ENCODE data around the gene RPA3. TPM values are rescaled to one million over a fixed set of nuclear protein-coding genes. Genes with fewer than 3 reads are reported as not detected.
"Not testable (repeated sequence)": the region's sequence is repeated elsewhere in the genome, so short reads cannot be mapped to it uniquely, and the experiment has no call there.

Gene RPA3
- polyA plus RNA-seq, 1 experiment: 9.2 TPM

GRCh38 chr7:7667187-7667586 is 51.2 kb downstream of the RPA3 start:
- ChIA-PET POLR2A (no interaction called here), CTCF (interaction anchor here (1.4 kb wide), 1 partner anchor 523 kb away, joined by 4 read pairs; no protein-coding TSS in a partner anchor)
- H3K4me3 ChIP-seq (ENCODE audit: low read depth, low read length): no peak overlapping the region
- no peak for TF ChIP-seq CTCF (IDR thresholded peaks at IDR 0.05; ENCODE audit: insufficient read depth, low read depth, low read length)
- no peaks in the 10 kb centered on the region for H3K27me3 ChIP-seq (ENCODE audit: control insufficient read depth, insufficient read depth, low read length)
- H3K36me3 ChIP-seq (ENCODE audit: control insufficient read depth, insufficient read depth, low read length): no peaks in the 10 kb centered on the region
- no peak for DNase-seq (ENCODE audit: low read depth)

- ChIA-PET CTCF (interaction anchor here (0.6 kb wide), 1 partner anchor 561 kb away, joined by 4 read pairs; no protein-coding TSS in a partner anchor), POLR2A (no interaction called here)
- Histone ChIP-seq H3K4me3 (ENCODE audit: low read depth, low read length) (no peak overlapping the region), H3K36me3 (ENCODE audit: control insufficient read depth, insufficient read depth, low read length) (no peaks in the 10 kb centered on the region), H3K27me3 (ENCODE audit: control insufficient read depth, insufficient read depth, low read length) (no peaks in the 10 kb centered on the region)
- TF ChIP-seq CTCF (IDR thresholded peaks at IDR 0.05; ENCODE audit: insufficient read depth, low read depth, low read length): no peak
- no peak for DNase-seq (ENCODE audit: low read depth)
Measured at GRCh38 chr7:7665031-7665430, 53.4 kb downstream of the RPA3 start.

GRCh38 chr7:7664291-7664690 is 54.1 kb downstream of the RPA3 start:
- ChIA-PET POLR2A (no interaction called here), CTCF (no interaction called here)
- no peak for TF ChIP-seq CTCF (IDR thresholded peaks at IDR 0.05; ENCODE audit: insufficient read depth, low read depth, low read length)
- no peaks in the 10 kb centered on the region for H3K36me3 ChIP-seq (ENCODE audit: control insufficient read depth, insufficient read depth, low read length)
- no peaks in the 10 kb centered on the region for H3K27me3 ChIP-seq (ENCODE audit: control insufficient read depth, insufficient read depth, low read length)
- no peak for DNase-seq (ENCODE audit: low read depth)
- no peak overlapping the region for H3K4me3 ChIP-seq (ENCODE audit: low read depth, low read length)

GRCh38 chr7:7662527-7662926 is 55.9 kb downstream of the RPA3 start:
- no peaks in the 10 kb centered on the region for H3K36me3 ChIP-seq (ENCODE audit: control insufficient read depth, insufficient read depth, low read length)
- H3K27me3 ChIP-seq (ENCODE audit: control insufficient read depth, insufficient read depth, low read length): no peaks in the 10 kb centered on the region
- no peak for DNase-seq (ENCODE audit: low read depth)
- POLR2A ChIA-PET: no interaction called here
- H3K4me3 ChIP-seq (ENCODE audit: low read depth, low read length): no peak overlapping the region
- peak; percentile 39; the same call in 1 of the 2 replicates for TF ChIP-seq CTCF (IDR thresholded peaks at IDR 0.05; ENCODE audit: insufficient read depth, low read depth, low read length)
- CTCF ChIA-PET: interaction anchor here (1.3 kb wide), 1 partner anchor 9 kb away, joined by 3 read pairs; no protein-coding TSS in a partner anchor

- DNase-seq (ENCODE audit: low read depth); H3K4me3 ChIP-seq (ENCODE audit: low read depth, low read length); H3K36me3 ChIP-seq (ENCODE audit: control insufficient read depth, insufficient read depth, low read length); H3K27me3 ChIP-seq (ENCODE audit: control insufficient read depth, insufficient read depth, low read length); POLR2A ChIA-PET; CTCF ChIA-PET: not testable (repeated sequence)
Measured at GRCh38 chr7:7656459-7656858, 61.9 kb downstream of the RPA3 start.

GRCh38 chr7:7654964-7655715 is 63.3 kb downstream of the RPA3 start:
- Histone ChIP-seq H3K36me3 (ENCODE audit: control insufficient read depth, insufficient read depth, low read length) (no peaks in the 10 kb centered on the region), H3K27me3 (ENCODE audit: control insufficient read depth, insufficient read depth, low read length) (no peaks in the 10 kb centered on the region), H3K4me3 (ENCODE audit: low read depth, low read length) (no peak overlapping the region)
- POLR2A ChIA-PET: no interaction called here
- CTCF ChIA-PET: no interaction called here
- no peak for TF ChIP-seq CTCF (IDR thresholded peaks at IDR 0.05; ENCODE audit: insufficient read depth, low read depth, low read length)
- no peak for DNase-seq (ENCODE audit: low read depth)

Measured in BJ (cell line).